D721Med (cell line): ENCODE data around the gene PITX1.

Source experiments
- DNase-seq: peaks from one replicate; pipeline ENCODE4 v3.0.0; 2011; ENCODE audit warnings: low spot score; ENCODE audit not compliant: insufficient read length
- FAIRE-seq: peaks from 2 replicates; lab custom pipeline; 2011; peaks lifted over from hg19 to GRCh38; lab: Jason Lieb, UNC
- TF ChIP-seq, protein P1 (sequence below): IDR thresholded peaks from 2 replicates; pipeline ENCODE4 v1.5.1; 2012; ENCODE audit warnings: mild to moderate bottlenecking, control low read depth; ENCODE audit not compliant: insufficient read depth; ENCODE audit errors: missing control alignments

The PITX1 gene

DNA sequence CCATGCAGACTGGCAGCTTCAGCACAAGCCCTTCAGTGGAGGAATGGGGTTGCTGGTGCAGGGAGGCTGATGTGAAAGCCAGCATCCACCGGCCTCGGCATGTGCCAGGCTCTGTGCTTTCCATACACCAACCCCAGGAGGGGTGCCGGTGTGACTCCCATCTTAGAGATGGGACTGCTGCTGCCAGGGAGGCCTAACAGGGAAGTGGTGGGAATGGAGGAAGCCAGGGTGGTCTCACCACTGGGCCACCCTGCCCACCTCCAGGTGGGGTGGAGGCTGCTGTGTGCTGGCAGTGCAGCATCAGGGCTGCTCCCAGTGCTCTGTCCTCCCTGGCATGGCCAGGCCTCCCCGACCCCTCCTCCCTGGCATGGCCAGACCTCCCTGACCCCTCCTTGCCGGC lies 32.8 kb upstream of the PITX1 start:
- TF ChIP-seq, protein P1, sequence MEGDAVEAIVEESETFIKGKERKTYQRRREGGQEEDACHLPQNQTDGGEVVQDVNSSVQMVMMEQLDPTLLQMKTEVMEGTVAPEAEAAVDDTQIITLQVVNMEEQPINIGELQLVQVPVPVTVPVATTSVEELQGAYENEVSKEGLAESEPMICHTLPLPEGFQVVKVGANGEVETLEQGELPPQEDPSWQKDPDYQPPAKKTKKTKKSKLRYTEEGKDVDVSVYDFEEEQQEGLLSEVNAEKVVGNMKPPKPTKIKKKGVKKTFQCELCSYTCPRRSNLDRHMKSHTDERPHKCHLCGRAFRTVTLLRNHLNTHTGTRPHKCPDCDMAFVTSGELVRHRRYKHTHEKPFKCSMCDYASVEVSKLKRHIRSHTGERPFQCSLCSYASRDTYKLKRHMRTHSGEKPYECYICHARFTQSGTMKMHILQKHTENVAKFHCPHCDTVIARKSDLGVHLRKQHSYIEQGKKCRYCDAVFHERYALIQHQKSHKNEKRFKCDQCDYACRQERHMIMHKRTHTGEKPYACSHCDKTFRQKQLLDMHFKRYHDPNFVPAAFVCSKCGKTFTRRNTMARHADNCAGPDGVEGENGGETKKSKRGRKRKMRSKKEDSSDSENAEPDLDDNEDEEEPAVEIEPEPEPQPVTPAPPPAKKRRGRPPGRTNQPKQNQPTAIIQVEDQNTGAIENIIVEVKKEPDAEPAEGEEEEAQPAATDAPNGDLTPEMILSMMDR = no peak
- FAIRE-seq = no peak
- no peak for DNase-seq

DNA sequence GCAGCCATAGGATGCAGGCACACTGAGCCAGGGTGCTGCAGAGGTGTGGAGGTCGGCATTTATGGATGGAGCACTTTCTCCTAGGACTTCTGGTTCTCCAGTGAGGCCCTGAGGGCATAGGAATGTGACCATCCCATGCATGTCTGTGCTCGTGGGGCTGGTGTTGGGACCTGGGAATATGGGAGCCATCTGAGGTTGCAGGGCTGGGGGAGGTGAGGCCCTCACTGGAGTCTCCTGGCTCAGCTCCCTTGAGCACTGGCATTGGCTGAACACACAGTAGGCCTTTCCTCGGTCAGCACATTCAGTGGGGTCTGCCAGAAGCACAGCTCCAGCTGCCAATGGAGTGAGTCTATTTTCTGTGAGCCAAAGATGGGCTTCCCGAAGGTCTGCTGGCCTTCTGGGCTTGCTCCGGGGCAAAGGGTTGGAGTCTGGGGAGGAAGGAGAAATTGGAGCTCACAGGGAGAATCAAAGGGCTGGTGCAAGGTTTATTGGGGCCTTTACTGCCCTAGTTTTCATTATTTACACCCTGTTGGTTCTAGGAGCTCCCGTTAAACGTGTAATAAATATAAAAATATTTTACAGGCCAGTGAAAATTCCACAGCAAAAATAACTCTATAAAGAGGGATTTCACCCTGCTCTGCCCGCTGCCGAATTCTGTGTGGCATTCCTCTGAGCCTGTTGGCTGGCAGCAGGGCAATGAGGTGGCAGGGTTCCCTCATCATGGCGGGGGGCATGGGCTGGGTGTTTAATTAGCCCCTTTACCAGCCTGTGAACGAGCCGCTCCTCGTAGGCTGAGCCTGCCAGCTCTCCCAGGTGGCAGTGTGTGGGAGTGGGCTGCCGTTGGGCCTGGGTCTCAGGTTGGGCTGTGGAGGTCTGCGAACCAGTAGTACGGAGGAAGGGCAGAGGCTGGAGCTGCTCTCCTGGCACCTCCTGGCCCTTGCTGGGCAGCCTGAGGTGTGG lies 31.6 kb upstream of the PITX1 start:
- DNase-seq (no peak), FAIRE-seq (no peak)
- TF ChIP-seq, protein P1 = no peak

DNA sequence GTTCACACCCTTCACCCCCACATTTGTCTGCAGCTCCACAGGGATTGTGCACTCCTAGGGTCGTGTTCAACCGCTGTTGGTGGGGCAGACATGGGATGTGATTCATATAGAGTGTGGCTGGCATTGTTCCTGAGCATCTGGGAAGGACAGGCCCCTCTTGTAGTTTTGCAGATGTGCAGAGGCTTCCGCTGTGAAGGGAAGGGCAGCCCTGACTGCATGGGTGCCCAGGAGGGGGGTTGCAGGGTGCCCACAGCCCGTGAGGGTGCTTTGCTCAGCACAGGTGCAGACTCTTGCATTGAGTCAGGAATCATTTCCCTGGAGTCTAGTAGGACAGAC lies 30.2 kb upstream of the PITX1 start:
- FAIRE-seq (no peak), DNase-seq (no peak)
- TF ChIP-seq, protein P1 = no peak

DNA sequence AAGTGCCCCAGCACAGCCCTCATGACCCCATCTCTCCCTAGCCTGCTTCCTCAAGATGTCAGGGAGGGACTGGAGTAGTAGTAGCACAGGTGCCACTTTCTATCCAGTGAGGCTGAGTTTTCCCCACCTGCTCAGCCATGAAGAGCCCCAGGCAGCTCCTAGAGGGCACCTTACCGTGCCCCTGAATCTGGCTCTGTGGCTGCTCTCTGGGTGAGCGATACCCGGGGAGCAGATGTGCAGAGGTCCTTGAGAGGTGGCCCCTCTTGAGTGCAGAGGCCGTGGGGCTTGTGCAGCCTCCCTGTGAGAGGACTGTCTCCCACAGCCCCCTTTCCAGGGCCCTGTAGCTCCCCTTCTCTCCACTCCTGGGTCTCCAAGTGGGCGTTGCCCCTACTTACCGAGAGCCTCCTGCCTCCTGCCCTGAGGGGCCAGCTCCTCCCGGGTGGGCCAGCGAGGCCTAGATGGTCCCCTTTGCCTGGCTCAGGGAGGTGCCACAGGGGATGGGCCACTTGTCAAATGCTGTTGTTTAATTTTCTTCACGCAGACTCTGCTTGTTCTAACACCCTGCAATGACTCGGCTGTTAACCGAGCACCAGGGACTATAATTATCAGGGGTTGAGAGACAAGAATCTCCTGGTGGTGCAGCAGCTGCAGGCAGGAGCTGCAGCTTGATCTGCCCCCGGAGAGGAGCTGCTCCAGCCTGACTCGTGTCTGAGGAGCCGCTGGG lies 29.6 kb upstream of the PITX1 start:
- TF ChIP-seq, protein P1 = no peak
- FAIRE-seq = no peak
- DNase-seq = no peak

DNA sequence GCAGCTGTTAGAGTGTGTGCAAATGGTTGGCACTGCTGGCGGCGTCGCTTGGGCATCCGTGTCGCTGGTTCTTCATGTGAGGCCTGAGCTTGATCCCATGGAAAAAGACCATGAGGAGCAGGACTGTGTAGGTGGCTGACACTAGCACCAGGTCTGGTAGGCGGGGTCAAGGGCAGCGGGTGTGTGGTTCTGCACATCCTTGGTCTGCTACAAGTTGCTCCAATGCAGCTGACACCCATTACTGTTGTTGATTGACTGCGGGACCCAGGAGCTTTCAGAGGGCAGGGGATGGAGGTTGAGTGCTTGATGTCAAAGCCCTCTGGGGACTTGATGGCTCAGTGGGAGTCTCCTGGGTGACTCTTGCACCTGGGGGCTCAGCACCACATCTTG lies 29.0 kb upstream of the PITX1 start:
- FAIRE-seq = no peak

DNA sequence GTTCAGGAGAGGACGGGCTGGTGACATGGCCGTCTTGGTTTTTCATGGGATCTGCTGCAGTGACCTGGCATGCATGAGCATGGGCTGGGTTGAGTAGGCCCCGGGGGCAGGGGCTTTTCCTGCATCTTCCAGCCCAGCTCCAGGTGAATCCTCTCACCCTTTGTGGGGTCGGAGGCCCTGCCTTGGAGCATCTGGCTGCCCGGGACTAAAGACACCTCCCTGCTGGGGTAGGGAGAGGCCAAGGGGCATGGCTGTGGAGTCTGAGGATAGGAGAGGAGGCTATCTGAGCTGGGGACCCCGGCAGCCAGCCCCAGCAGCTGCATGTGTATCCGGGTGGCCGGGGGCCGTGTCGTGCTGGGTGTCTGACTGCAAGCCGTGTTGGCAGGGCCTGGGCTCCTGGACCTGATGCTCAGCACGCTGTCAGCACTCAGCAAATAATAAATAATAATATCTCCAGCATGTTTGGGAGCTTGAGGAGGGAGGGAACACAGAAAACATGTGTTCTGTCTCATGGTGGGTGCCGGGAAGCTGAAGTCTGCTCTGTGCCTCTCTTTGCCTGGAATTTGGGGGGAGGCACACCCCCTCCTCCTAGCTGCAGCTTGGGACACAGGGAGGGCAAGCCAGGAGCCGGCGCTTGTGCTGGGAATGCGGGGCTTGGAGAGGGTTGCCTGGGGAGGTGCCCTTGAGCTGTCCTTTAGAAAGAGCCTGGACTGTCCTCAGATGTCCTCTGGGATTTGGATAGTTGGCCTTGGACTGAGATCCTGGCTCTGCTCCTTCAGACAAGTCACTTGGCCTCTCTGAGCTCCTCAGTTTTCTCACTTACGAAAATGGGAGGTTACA lies 28.4 kb upstream of the PITX1 start:
- FAIRE-seq = no peak
- no peak for DNase-seq
- TF ChIP-seq, protein P1 = no peak

More for the DNA sequence above, 29.0 kb upstream of the PITX1 start:
- DNase-seq = no peak
- TF ChIP-seq, protein P1 = no peak
